Measurements from ENCODE around the gene MRPL27.
A peak's percentile ranks its signal among the peaks of the same experiment; 100 is the strongest.

MRPL27 gene

DNA sequence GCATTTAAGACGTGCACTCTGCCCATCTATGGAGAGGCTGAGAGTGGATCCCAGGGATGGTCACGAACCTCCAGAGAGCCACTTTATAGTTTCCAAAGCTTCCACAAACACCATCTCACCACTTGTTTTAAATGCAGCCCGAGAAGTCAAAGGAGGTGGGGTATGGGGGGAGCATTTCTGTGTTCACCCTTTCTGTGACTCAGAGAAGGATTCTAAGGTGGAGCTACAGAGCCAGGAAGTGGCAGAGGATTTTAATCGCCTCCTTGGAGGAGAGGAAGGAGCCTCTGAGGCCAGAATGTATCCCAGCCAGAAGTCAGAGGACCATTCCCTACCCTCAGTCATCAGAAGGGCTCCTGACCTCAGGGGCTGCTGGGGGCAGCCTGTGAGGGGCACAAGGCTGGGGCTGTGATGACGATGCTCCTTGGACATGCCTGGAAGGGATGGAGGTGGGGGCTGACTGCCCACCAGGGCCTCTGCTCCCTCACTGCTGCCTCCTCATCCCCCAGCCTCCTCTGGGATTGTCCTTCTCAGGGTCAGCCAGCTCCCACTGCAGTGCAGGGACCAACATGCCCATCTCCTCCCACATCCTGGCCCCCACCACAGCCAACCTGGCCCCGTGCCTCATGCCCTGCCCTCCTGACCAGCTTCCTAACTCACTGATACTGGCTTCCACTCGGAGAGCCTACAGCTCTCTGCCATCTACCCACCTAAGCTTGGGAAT is 24.3 kb downstream of the MRPL27 start:
- TF ChIP-seq, protein P1, sequence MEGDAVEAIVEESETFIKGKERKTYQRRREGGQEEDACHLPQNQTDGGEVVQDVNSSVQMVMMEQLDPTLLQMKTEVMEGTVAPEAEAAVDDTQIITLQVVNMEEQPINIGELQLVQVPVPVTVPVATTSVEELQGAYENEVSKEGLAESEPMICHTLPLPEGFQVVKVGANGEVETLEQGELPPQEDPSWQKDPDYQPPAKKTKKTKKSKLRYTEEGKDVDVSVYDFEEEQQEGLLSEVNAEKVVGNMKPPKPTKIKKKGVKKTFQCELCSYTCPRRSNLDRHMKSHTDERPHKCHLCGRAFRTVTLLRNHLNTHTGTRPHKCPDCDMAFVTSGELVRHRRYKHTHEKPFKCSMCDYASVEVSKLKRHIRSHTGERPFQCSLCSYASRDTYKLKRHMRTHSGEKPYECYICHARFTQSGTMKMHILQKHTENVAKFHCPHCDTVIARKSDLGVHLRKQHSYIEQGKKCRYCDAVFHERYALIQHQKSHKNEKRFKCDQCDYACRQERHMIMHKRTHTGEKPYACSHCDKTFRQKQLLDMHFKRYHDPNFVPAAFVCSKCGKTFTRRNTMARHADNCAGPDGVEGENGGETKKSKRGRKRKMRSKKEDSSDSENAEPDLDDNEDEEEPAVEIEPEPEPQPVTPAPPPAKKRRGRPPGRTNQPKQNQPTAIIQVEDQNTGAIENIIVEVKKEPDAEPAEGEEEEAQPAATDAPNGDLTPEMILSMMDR (conservative IDR thresholded peaks at IDR 0.05; ENCODE audit: low read depth, low read length): no peak
- DNase-seq (ENCODE audit: low read depth): no peak

DNA sequence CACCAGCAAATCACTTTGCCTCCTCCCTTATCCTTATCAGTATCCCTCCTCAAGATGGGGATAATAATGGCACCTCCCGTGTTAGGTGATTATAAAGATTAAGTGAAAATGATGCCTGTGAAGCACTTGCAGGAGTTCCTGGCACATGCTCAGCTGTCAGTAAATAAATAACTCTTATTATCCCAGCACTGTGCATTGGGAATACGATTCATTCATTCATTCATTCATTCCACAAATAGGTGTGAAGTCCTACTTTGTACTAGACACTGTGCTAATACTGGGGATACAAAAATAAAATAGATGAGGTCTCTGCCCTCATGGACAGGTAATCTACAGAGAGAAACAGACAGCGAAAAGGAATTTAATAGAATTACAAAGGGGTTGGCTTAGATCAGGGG is 25.1 kb downstream of the MRPL27 start:
- TF ChIP-seq, protein P1 (conservative IDR thresholded peaks at IDR 0.05; ENCODE audit: low read depth, low read length): no peak
- no peak overlapping the region for H3K4me3 ChIP-seq (ENCODE audit: low read length)
- no peak for DNase-seq (ENCODE audit: low read depth)

More for the DNA sequence above, 24.3 kb downstream of the MRPL27 start:
- H3K4me3 ChIP-seq (ENCODE audit: low read length): no peak overlapping the region

DNA sequence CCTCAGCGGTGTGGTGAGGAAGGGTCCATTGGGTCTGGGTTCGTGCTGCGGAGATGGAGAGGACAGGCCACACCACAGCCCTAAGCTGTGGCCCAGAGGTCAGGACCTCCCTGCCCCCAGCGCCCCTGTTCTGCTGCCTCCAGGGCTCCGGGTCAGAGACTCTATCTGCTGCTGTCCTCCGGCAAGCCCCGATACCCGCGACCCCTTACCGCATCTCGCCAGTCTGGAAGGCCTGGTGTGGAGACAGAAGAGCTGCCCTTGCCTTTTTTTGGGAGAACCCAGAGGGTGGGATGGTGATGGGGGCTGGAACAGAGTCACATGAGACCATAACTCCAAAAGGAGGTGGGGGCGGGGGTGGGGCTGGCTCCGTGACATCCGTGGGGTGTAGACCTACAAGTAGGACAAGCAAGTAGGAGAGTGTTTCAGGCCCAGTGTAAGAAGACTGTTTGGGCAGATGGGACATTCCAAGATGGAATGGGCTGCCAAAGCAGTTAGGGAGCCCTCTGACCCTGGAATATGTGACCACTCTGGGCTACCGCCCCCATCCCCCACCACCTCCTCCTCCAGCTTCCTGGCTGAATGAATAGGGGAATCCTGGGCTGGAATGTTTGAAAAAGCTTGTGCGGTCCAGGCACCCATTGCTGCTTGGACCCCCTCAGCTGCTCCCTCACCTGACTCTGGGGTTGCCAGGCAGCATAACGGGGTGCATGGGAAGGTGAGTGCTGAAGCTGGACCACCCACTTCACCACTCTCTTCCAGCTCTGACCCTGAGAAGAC is 25.7 kb downstream of the MRPL27 start:
- no peak for DNase-seq (ENCODE audit: low read depth)
- peak overlapping the region; percentile 79 for H3K4me3 ChIP-seq (ENCODE audit: low read length)
- TF ChIP-seq, protein P1 (conservative IDR thresholded peaks at IDR 0.05; ENCODE audit: low read depth, low read length): no peak

DNA sequence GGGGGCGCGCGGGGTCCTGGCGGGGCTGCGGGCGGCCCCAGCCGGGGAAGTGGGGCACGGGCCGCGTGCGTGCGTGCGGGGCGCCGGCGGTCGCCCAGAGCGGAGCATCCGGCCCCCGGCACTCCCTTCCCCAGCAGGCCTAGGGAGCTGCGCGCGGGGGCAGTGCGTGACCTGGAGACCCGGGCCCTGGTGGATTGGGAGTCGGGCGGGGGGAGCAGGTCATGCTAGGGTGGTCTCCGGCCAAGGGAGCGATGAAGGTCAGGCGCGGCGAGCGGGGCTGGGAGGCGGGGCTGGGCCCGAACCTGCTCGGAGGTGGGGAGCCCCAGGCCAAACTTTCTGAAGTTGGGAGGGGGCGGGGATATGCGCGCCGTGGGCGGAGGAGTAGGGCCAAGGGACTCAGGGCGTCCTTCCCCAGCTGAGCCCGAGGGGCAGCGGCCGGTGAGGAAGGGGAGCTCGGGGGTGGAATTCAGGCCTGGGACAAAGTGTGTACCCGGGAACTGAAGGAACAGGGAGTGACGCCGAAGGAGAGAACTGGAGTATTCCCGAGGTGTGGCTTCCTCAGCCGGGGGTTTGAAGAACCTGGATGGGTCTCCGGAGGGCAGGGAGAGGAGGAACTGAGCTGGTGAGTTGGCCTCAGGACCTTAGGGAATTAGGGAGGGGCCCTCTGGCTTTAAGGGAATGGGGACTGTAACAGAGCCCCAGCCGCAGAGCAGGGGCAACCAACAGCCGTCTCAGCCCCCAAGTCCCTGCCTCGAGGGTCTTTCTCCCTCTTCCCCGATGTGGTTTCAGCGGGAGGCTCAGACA is 26.5 kb downstream of the MRPL27 start:
- TF ChIP-seq, protein P1 (conservative IDR thresholded peaks at IDR 0.05; ENCODE audit: low read depth, low read length): no peak
- H3K4me3 ChIP-seq (ENCODE audit: low read length): peak overlapping the region; percentile 79
- no peak for DNase-seq (ENCODE audit: low read depth)

DNA sequence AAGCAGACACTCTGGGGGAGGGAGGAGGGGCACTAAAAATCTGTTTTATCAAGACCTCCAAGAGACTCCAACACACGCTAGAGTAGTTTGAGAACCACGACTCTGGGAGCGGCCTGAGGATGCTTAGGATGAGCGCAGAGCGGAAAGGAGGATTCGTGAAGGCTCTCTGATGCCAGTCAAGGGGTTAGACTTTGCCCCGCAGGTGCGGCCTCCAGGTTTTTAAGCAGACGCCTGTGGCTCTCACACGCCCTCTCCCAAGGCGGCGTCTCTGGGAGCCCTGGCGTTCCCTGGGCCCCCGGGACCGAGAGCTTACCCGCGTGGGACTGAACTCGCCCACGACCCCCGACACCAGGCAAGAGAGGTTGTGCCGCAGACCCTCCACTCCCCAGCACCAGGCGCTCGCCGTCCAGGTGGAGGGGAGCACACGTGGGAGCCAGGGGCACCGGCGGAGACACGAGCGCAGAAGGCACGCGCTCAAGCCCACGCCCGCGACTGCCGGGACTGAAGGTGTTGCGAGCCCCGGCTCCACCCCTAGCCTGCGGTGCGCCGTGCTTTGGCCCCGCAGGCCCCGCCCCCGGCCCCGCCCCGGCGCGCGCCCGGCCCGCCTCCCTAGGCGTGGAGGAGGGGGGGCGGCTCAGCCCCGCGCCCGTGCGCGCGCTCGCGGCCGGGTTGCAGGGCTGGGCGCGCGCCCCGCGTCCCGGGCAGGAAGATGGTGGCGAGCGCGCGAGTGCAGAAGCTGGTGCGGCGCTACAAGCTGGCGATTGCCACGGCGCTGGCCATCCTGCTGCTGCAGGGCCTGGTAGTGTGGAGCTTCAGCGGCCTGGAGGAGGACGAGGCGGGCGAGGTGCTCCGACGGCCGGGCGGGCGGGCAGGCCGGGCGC is 27.3 kb downstream of the MRPL27 start, which contains the start of gene XYLT2:
Gene XYLT2, plus strand, starts transcription at position 695 of the 881 bp plus-strand sequence. Its CDS starts 15 bp downstream, at position 710.
- H3K4me3 ChIP-seq (ENCODE audit: low read length): peak within 1 kb of the TSS; percentile 79
- TF ChIP-seq, protein P1 (conservative IDR thresholded peaks at IDR 0.05; ENCODE audit: low read depth, low read length): no peak
- DNase-seq (ENCODE audit: low read depth): peak; percentile 49

DNA sequence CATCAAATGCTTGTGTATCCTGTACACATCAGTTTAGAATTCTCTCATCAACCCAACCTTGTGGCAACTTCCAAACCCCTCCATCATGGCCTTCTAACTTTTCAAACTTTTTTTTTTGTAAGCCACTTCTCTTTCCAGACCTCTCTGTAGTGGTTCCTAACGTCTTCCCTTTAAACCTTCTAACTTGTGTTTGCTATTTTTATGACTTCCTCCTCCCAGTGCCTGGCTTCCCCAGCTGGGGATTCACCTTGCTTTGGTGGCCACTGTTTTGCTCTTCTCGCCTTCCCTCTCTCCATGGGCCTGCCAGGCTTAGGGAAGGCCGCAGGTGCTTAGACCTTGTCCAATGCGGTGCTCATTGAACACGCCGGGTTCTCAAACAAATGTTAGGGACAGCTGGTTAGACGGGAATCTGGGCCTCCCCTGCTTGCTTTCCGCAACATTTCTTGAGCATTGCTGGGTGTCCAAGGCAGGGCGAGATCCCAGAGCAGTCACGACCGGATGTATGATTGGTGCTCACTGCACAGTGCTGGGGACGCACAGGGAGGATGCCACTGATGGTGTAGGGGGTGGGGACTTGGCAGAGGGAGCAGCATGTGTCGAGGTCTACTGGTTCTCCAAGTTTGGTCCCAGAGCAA is 28.1 kb downstream of the MRPL27 start:
- DNase-seq (ENCODE audit: low read depth): no peak
- no peak overlapping the region for H3K4me3 ChIP-seq (ENCODE audit: low read length)
- TF ChIP-seq, protein P1 (conservative IDR thresholded peaks at IDR 0.05; ENCODE audit: low read depth, low read length): no peak

Data from retinal pigment epithelial cell (primary cell).